ENCODE data around the gene LEMD2. TPM values are rescaled to one million over a fixed set of nuclear protein-coding genes. Genes with fewer than 3 reads are reported as not detected.

Gene LEMD2
- total and polyA plus RNA-seq, 2 experiments from 2014 or later, result 21.5 to 67.5 TPM

DNA sequence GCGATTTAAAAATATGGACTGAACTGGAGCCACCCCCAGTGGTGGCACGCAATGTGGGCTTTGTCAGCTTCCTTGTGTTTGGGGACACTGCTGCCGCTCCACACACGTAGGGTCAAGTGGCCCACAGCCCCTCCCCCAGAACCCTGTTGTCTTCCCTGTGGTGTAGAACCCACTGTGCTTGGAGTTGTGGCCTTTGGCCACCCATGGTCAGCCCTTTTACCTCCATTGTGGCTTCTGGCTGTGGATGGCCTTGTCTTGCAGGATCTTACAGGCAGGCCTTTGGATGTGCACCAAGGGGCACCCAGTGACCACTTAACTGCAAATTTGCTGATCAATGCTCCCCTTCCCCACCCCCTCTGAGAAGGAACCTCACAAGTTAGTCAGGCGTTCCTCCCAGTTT, 2.0 kb upstream of the LEMD2 start:
- DNase-seq, result no peak
- Histone ChIP-seq H3K4me1 (ENCODE audit: insufficient read depth) (peaks cover 24% of the 10 kb centered on the region), H3K27ac (no peak overlapping the region), H3K4me3 (no peak overlapping the region), H3K9me2 (ENCODE audit: insufficient read depth) (no peaks in the 10 kb centered on the region), H3K4me2 (ENCODE audit: unreplicated experiment) (no peak overlapping the region), H4K20me1 (ENCODE audit: insufficient read depth) (no peaks in the 10 kb centered on the region), H3K27me3 (replicated peaks; ENCODE audit: insufficient read depth) (no peaks in the 10 kb centered on the region), H3K79me2 (ENCODE audit: insufficient read depth) (peaks cover 23% of the 10 kb centered on the region), H3F3A (ENCODE audit: insufficient read depth) (peaks cover 21% of the 10 kb centered on the region), H3K9me3 (ENCODE audit: low read depth) (no peaks in the 10 kb centered on the region), H3K36me3 (ENCODE audit: low read depth) (no peaks in the 10 kb centered on the region), H3K9ac (no peak overlapping the region), H2AFZ (no peak overlapping the region)
- in situ Hi-C loops (cut with MboI), result no loop called here
- TF ChIP-seq EZH2 (IDR thresholded peaks at IDR 0.05; ENCODE audit: insufficient read depth, poor library complexity, severe bottlenecking) (no peak), EZH2phosphoT487 (IDR thresholded peaks at IDR 0.05; ENCODE audit: insufficient read depth, low read depth) (no peak)
- 85 to 91% methylated on average over 5 of the region's 5 CpGs for WGBS, 2 experiments (ENCODE audit: low coverage in 1 of 2, low lambda C conversion rate in 2 of 2, missing lambda C conversion rate in 2 of 2)

DNA sequence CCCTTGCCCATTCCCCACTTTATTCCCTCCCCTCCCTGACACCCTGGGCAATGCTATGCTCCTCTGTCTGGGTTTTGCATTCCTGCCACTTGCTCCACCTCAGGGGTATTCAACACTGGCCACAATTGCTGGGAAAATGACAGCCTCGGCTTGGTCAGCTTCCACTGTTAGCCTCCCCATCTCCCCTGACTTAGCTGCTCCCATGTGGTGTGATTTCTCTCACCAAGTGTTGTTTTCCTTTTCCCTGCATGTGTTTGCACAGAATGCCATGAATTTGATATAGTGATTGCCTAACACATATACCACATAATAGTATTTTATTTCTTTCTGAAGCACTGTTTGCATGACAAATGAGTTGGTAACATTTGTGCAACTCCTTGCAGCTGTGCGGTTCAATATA, 1.4 kb upstream of the LEMD2 start:
- Histone ChIP-seq H4K20me1 (ENCODE audit: insufficient read depth) (no peaks in the 10 kb centered on the region), H3K36me3 (ENCODE audit: low read depth) (no peaks in the 10 kb centered on the region), H3K9me2 (ENCODE audit: insufficient read depth) (no peaks in the 10 kb centered on the region), H3K27ac (no peak overlapping the region), H3K4me2 (ENCODE audit: unreplicated experiment) (no peak overlapping the region), H3K9ac (no peak overlapping the region), H3K9me3 (ENCODE audit: low read depth) (no peaks in the 10 kb centered on the region), H3F3A (ENCODE audit: insufficient read depth) (peaks cover 25% of the 10 kb centered on the region), H3K4me1 (ENCODE audit: insufficient read depth) (peaks cover 27% of the 10 kb centered on the region), H2AFZ (no peak overlapping the region), H3K79me2 (ENCODE audit: insufficient read depth) (peaks cover 24% of the 10 kb centered on the region), H3K27me3 (replicated peaks; ENCODE audit: insufficient read depth) (no peaks in the 10 kb centered on the region), H3K4me3 (no peak overlapping the region)
- no peak for DNase-seq
- WGBS, 2 experiments (ENCODE audit: low coverage in 1 of 2, low lambda C conversion rate in 2 of 2, missing lambda C conversion rate in 2 of 2), result 92 to 100% methylated on average over 2 of the region's 2 CpGs
- in situ Hi-C loops (cut with MboI), result no loop called here
- TF ChIP-seq EZH2 (IDR thresholded peaks at IDR 0.05; ENCODE audit: insufficient read depth, poor library complexity, severe bottlenecking), result no peak
- no peak for TF ChIP-seq EZH2phosphoT487 (IDR thresholded peaks at IDR 0.05; ENCODE audit: insufficient read depth, low read depth)

DNA sequence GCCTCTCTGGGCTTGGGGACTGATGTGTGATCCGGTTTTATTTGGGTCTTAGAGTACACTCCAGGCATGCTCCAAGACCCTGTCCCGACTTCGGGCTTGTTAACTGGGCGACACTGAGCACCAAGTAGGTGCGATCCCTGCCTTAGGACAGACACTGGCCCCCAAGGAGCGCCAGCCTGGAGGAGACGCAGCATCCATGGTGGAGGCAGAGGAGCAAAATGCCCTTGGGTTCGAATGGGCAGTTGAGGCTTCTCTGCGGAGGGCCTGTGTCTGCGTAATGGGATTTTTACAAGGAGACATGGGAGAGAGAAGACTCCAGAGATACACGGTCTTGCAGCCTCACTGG, 593 bp upstream of the LEMD2 start:
- in situ Hi-C loops (cut with MboI), result no loop called here
- Histone ChIP-seq H3K79me2 (ENCODE audit: insufficient read depth) (peaks cover 33% of the 10 kb centered on the region), H3K4me1 (ENCODE audit: insufficient read depth) (peaks cover 33% of the 10 kb centered on the region), H3K4me2 (ENCODE audit: unreplicated experiment) (peak overlapping the region; percentile 97), H4K20me1 (ENCODE audit: insufficient read depth) (no peaks in the 10 kb centered on the region), H3K36me3 (ENCODE audit: low read depth) (no peaks in the 10 kb centered on the region), H2AFZ (peak overlapping the region; percentile 86), H3K9me3 (ENCODE audit: low read depth) (no peaks in the 10 kb centered on the region), H3K27ac (peak overlapping the region; percentile 97), H3K4me3 (peak overlapping the region; percentile 73), H3K9ac (peak overlapping the region; percentile 93), H3F3A (ENCODE audit: insufficient read depth) (peaks cover 31% of the 10 kb centered on the region), H3K9me2 (ENCODE audit: insufficient read depth) (no peaks in the 10 kb centered on the region), H3K27me3 (replicated peaks; ENCODE audit: insufficient read depth) (no peaks in the 10 kb centered on the region)
- 93 to 95% methylated on average over 11 of the region's 11 CpGs for WGBS, 2 experiments (ENCODE audit: low coverage in 1 of 2, low lambda C conversion rate in 2 of 2, missing lambda C conversion rate in 2 of 2)
- DNase-seq, result no peak
- TF ChIP-seq EZH2phosphoT487 (IDR thresholded peaks at IDR 0.05; ENCODE audit: insufficient read depth, low read depth) (no peak), EZH2 (IDR thresholded peaks at IDR 0.05; ENCODE audit: insufficient read depth, poor library complexity, severe bottlenecking) (no peak)

DNA sequence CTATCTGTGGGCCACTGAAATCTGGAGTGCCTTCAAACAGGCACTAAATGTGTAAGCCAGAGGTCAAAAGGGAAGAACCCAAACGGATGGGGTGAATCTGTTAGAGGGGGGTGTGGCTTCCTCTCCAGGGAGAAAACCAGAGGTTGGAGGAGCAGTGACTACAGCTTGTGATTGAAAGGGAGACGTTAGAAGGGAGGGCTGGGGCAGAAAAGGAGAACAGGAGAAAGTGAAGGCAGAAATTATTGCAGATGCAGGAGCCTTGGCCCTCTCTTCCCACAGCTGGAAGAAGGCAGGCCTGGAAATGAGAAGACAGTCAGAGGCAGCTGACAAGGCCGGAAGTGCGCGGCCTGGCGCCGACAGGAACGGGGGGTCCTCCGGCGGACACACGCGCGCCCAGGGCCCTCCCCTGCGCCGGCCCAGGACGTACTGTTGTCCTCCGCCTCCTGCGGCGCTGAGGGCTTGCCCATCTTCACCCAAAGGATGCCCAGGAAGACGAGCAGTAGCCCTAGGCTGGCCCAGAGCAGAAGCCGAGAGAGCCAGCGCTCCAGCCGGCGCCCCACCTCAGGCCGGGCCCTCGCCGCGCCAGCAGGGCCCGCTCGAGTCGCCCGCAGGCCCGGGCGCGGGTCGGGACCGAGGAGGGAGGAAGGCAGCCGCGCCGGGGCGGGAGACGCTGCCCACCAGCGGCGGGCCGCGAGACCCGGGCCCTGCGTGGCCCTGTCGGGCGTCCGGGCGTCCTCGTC, 806 bp downstream of the LEMD2 start:
- 0 to 1% methylated on average over 26 to 36 of the region's 53 CpGs for WGBS, 2 experiments (ENCODE audit: low coverage in 1 of 2, low lambda C conversion rate in 2 of 2, missing lambda C conversion rate in 2 of 2)
- Histone ChIP-seq H3K27ac (peak overlapping the region; percentile 97), H4K20me1 (ENCODE audit: insufficient read depth) (no peaks in the 10 kb centered on the region), H3K79me2 (ENCODE audit: insufficient read depth) (peaks cover 45% of the 10 kb centered on the region), H3K4me3 (peak overlapping the region; percentile 73), H2AFZ (no peak overlapping the region), H3K9ac (peak overlapping the region; percentile 93), H3K36me3 (ENCODE audit: low read depth) (peaks cover 9% of the 10 kb centered on the region; the same call in 1 of the 2 replicates), H3K4me1 (ENCODE audit: insufficient read depth) (peaks cover 33% of the 10 kb centered on the region), H3F3A (ENCODE audit: insufficient read depth) (peaks cover 31% of the 10 kb centered on the region), H3K9me3 (ENCODE audit: low read depth) (no peaks in the 10 kb centered on the region), H3K27me3 (replicated peaks; ENCODE audit: insufficient read depth) (no peaks in the 10 kb centered on the region), H3K9me2 (ENCODE audit: insufficient read depth) (no peaks in the 10 kb centered on the region), H3K4me2 (ENCODE audit: unreplicated experiment) (peak overlapping the region; percentile 97)
- peak; percentile 89 for DNase-seq
- TF ChIP-seq EZH2phosphoT487 (IDR thresholded peaks at IDR 0.05; ENCODE audit: insufficient read depth, low read depth) (no peak), EZH2 (IDR thresholded peaks at IDR 0.05; ENCODE audit: insufficient read depth, poor library complexity, severe bottlenecking) (no peak)
- in situ Hi-C loops (cut with MboI), result no loop called here
